Measurements from ENCODE around the gene NOL6. TPM values are rescaled to one million over a fixed set of nuclear protein-coding genes. Genes with fewer than 3 reads are reported as not detected.

Gene NOL6
- total and polyA plus RNA-seq, 9 donors = 16.8 to 30.0 (median 22.8) TPM

DNA sequence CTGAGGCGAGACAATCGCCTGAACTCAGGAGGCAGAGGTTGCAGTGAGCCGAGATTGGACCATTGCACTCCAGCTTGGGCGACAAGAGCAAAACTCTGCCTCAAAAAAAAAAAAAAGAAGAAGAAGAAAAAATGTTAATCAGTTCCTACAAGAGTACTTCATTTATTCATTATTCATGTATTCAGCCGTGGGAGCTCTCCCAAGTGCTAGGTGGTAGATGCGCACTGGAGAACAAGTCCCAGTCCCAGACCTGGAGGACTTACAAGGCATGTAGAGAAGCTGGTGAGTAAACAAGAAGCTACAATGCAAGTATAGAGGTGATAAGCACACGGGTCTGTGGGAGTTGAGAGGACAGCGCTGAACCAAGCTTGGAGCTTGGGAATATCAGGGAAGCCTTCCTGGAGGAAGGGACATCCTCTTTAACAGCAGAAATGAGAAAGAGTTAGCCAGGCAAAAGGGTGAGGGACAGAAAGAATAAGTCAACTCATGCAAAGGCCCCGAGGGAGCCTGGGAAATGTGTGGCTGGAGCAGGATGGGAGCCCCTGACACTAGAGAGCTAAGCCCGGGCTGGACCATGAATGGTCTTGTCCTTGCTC lies 53.9 kb downstream of the NOL6 start:
- 55% methylated on average over 5 of the region's 10 CpGs for WGBS (ENCODE audit: insufficient coverage)
- Histone ChIP-seq H3K27ac (ENCODE audit: low read length) (no peak overlapping the region), H3K9me3 (replicated peaks; ENCODE audit: control insufficient read depth, low read depth, low read length) (no peaks in the 10 kb centered on the region), H3K4me1 (ENCODE audit: control insufficient read depth, insufficient read depth, low read length) (peaks cover 6% of the 10 kb centered on the region), H3K4me3 (ENCODE audit: low read length) (no peak overlapping the region), H3K36me3 (ENCODE audit: control insufficient read depth, insufficient read depth, low read length) (no peaks in the 10 kb centered on the region), H3K27me3 (ENCODE audit: control insufficient read depth, insufficient read depth, low read length) (peaks cover 5% of the 10 kb centered on the region)
- no peak for DNase-seq

DNA sequence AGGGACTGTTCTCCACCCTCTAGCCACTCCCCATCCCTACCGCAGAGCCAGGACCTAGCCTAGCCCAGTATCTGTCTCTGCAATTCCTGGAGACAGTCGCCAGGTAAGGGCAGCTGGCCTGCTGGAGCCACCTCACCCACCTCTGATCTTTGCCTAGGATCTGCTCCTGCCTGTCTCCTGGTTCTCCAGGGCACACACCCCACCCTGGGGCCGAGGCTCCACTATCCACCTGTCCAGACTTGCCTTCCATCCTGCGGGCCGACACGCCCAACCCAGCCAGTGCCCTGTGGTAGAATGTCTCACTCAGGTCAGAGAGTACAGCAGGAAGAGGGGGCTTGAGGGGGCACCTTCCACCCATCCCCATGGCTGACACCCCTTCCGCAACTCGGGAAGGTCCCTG lies 55.6 kb downstream of the NOL6 start:
- Histone ChIP-seq H3K4me3 (ENCODE audit: low read length) (no peak overlapping the region), H3K36me3 (ENCODE audit: control insufficient read depth, insufficient read depth, low read length) (no peaks in the 10 kb centered on the region), H3K9me3 (replicated peaks; ENCODE audit: control insufficient read depth, low read depth, low read length) (no peaks in the 10 kb centered on the region), H3K27ac (ENCODE audit: low read length) (no peak overlapping the region), H3K4me1 (ENCODE audit: control insufficient read depth, insufficient read depth, low read length) (peaks cover 7% of the 10 kb centered on the region), H3K27me3 (ENCODE audit: control insufficient read depth, insufficient read depth, low read length) (peaks cover 5% of the 10 kb centered on the region)
- 100% methylated on average over 1 of the region's 8 CpGs for WGBS (ENCODE audit: insufficient coverage)
- no peak for DNase-seq

GRCh38 chr9:33416996-33417395 lies 56.7 kb downstream of the NOL6 start:
- 97% methylated on average over 3 of the region's 5 CpGs for WGBS (ENCODE audit: insufficient coverage)
- Histone ChIP-seq H3K9me3 (replicated peaks; ENCODE audit: control insufficient read depth, low read depth, low read length) (no peaks in the 10 kb centered on the region), H3K27me3 (ENCODE audit: control insufficient read depth, insufficient read depth, low read length) (peaks cover 5% of the 10 kb centered on the region), H3K36me3 (ENCODE audit: control insufficient read depth, insufficient read depth, low read length) (no peaks in the 10 kb centered on the region), H3K4me3 (ENCODE audit: low read length) (no peak overlapping the region), H3K4me1 (ENCODE audit: control insufficient read depth, insufficient read depth, low read length) (peaks cover 7% of the 10 kb centered on the region), H3K27ac (ENCODE audit: low read length) (no peak overlapping the region)
- DNase-seq = no peak

GRCh38 chr9:33415501-33416038 lies 58.2 kb downstream of the NOL6 start:
- H3K4me1 ChIP-seq (ENCODE audit: control insufficient read depth, insufficient read depth, low read length) = peaks cover 7% of the 10 kb centered on the region
- peak; percentile 34 for DNase-seq
- H3K27ac ChIP-seq (ENCODE audit: low read length) = no peak overlapping the region
- no peaks in the 10 kb centered on the region for H3K9me3 ChIP-seq (replicated peaks; ENCODE audit: control insufficient read depth, low read depth, low read length)
- H3K27me3 ChIP-seq (ENCODE audit: control insufficient read depth, insufficient read depth, low read length) = peaks cover 5% of the 10 kb centered on the region
- H3K4me3 ChIP-seq (ENCODE audit: low read length) = no peak overlapping the region
- WGBS (ENCODE audit: insufficient coverage) = 22% methylated on average over 8 of the region's 9 CpGs
- no peaks in the 10 kb centered on the region for H3K36me3 ChIP-seq (ENCODE audit: control insufficient read depth, insufficient read depth, low read length)

DNA sequence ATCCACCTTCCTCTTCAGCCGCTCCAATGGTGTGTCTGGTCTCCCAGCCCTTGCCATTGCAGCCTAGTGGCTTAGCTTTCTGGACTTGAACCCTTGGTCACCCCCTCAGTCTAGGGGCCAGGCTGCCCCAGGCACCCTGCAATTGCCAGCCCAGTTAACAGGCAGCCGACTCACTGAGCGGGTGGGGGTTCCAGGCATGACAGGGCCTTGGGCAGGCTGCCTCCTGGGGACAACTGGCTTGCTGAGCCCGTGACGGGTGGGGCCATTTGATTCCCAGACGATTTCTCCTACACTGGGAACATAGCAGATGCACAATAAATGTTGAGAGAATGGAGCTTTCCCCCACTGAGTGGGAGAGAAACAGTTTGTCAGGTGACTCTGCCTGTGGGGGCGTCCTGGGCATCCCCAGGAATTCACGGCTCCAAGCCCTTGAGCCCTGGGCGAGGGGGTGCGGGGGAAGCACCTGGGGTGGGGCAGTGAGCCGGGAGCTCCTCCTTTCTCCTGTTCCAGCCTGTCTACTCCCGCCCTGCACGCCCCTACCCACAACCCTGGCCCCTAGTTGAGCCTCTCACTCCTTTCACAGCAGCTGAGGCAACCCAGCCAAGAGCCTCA lies 58.7 kb downstream of the NOL6 start:
- DNase-seq = no peak
- Histone ChIP-seq H3K4me3 (ENCODE audit: low read length) (no peak overlapping the region), H3K27me3 (ENCODE audit: control insufficient read depth, insufficient read depth, low read length) (peaks cover 5% of the 10 kb centered on the region), H3K36me3 (ENCODE audit: control insufficient read depth, insufficient read depth, low read length) (no peaks in the 10 kb centered on the region), H3K27ac (ENCODE audit: low read length) (no peak overlapping the region), H3K9me3 (replicated peaks; ENCODE audit: control insufficient read depth, low read depth, low read length) (no peaks in the 10 kb centered on the region), H3K4me1 (ENCODE audit: control insufficient read depth, insufficient read depth, low read length) (peaks cover 7% of the 10 kb centered on the region)
- WGBS (ENCODE audit: insufficient coverage) = 60% methylated on average over 1 of the region's 13 CpGs

DNA sequence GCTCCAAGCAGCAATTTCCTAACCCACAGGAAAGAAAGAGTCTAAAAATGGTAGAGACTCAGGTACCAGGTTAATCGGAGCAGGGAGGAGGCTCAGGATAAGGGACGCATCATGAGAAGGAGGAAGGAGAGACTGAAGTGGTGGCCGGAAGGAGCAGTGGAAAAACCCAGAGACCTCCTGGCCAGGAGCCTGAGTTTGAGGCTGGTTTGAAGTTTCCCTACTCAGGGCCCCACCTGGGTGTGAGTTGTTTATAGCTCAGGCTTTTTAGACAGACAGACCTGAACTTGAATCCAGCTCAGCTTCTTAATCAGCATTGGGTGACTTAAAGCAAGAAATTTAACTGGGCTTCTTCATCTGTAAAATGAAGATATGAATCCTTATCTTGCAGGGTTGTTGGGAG lies 59.5 kb downstream of the NOL6 start:
- no peak for DNase-seq
- H3K27ac ChIP-seq (ENCODE audit: low read length) = no peak overlapping the region
- H3K9me3 ChIP-seq (replicated peaks; ENCODE audit: control insufficient read depth, low read depth, low read length) = no peaks in the 10 kb centered on the region
- WGBS (ENCODE audit: insufficient coverage) = 44% methylated on average over 2 of the region's 3 CpGs
- H3K36me3 ChIP-seq (ENCODE audit: control insufficient read depth, insufficient read depth, low read length) = no peaks in the 10 kb centered on the region
- H3K27me3 ChIP-seq (ENCODE audit: control insufficient read depth, insufficient read depth, low read length) = peaks cover 2% of the 10 kb centered on the region
- H3K4me1 ChIP-seq (ENCODE audit: control insufficient read depth, insufficient read depth, low read length) = peaks cover 7% of the 10 kb centered on the region
- H3K4me3 ChIP-seq (ENCODE audit: low read length) = no peak overlapping the region

Other genes with a start within 250 kb of the NOL6 start
- 0.31 TPM for gene SPINK4, start 233.8 kb downstream of the NOL6 start, total RNA-seq
- gene SPINK4, start 233.8 kb downstream of the NOL6 start, polyA plus RNA-seq (ENCODE audit: insufficient read depth in 1 of 8, insufficient read length in 8 of 8, low replicate concordance in 1 of 8) = under 1 TPM in 3 of 8 donors, not detected in 5; 0.28 to 0.58 (median 0.49) TPM
- 54.1 TPM for gene BAG1, start 209.2 kb downstream of the NOL6 start, total RNA-seq
- 10 to 100 TPM; 72.8 to 94.4 (median 83.1) TPM for gene BAG1, start 209.2 kb downstream of the NOL6 start, polyA plus RNA-seq (ENCODE audit: insufficient read depth in 1 of 8, insufficient read length in 8 of 8, low replicate concordance in 1 of 8)
- gene CHMP5, start 208.9 kb downstream of the NOL6 start, total RNA-seq = 69.5 TPM
- 10 to 100 TPM; 67.0 to 87.3 (median 73.2) TPM for gene CHMP5, start 208.9 kb downstream of the NOL6 start, polyA plus RNA-seq (ENCODE audit: insufficient read depth in 1 of 8, insufficient read length in 8 of 8, low replicate concordance in 1 of 8)
- gene NFX1, start 183.4 kb downstream of the NOL6 start, total RNA-seq = 24.3 TPM
- 10 to 100 TPM; 21.9 to 28.9 (median 25.5) TPM for gene NFX1, start 183.4 kb downstream of the NOL6 start, polyA plus RNA-seq (ENCODE audit: insufficient read depth in 1 of 8, insufficient read length in 8 of 8, low replicate concordance in 1 of 8)
- gene AQP7, start 71.4 kb downstream of the NOL6 start, total RNA-seq = 0.93 TPM
- gene AQP7, start 71.4 kb downstream of the NOL6 start, polyA plus RNA-seq (ENCODE audit: insufficient read depth in 1 of 8, insufficient read length in 8 of 8, low replicate concordance in 1 of 8) = 1 to 10 TPM; 1.1 to 4.4 (median 1.8) TPM
- 5.6 TPM for gene AQP3, start 26.3 kb downstream of the NOL6 start, total RNA-seq
- 10 to 100 TPM in 2 of 8 donors, 1 to 10 TPM in 6; 5.6 to 14.0 (median 8.5) TPM for gene AQP3, start 26.3 kb downstream of the NOL6 start, polyA plus RNA-seq (ENCODE audit: insufficient read depth in 1 of 8, insufficient read length in 8 of 8, low replicate concordance in 1 of 8)
- gene ANKRD18B, start 50.3 kb upstream of the NOL6 start, total RNA-seq = 1.2 TPM
- 1 to 10 TPM in 1 of 8 donors, under 1 TPM in 6, not detected in 1; 0.12 to 2.7 (median 0.27) TPM for gene ANKRD18B, start 50.3 kb upstream of the NOL6 start, polyA plus RNA-seq (ENCODE audit: insufficient read depth in 1 of 8, insufficient read length in 8 of 8, low replicate concordance in 1 of 8)

All from muscle of leg (tissue), 11 donors.